GM23338 (cell line): ENCODE results near the gene NCF2. TPM values are rescaled to one million over a fixed set of nuclear protein-coding genes. Genes with fewer than 3 reads are reported as not detected.

Source experiments
- ATAC-seq: fragments of 200-7000 bp; cut with Tn5 transposase; 3 replicates; pipeline ENCODE4 v1.9.1; 2020
- DNase-seq: peaks from one replicate; pipeline ENCODE4 v3.0.0-alpha.2; 2015; ENCODE audit warnings: low spot score
- H2AFZ ChIP-seq: fragments of 200-600 bp; sonication (generic); 2 replicates; pipeline ENCODE4 v1.8.0; 2016; ENCODE audit warnings: antibody characterized with exemption, mild to moderate bottlenecking, moderate library complexity
- H3F3A ChIP-seq: fragments of 200-600 bp; sonication (generic); replicated peaks from 2 replicates; pipeline ENCODE4 v1.8.0; 2017; ENCODE audit warnings: antibody characterized with exemption, mixed run types, low read depth
- H3K27ac ChIP-seq: fragments of 200-600 bp; sonication (generic); 2 replicates; pipeline ENCODE4 v1.6.1; 2016; ENCODE audit warnings: low read depth
- H3K27me3 ChIP-seq: fragments of 200-600 bp; sonication (generic); 2 replicates; pipeline ENCODE4 v1.8.0; 2016; ENCODE audit warnings: mild to moderate bottlenecking, mixed run types, moderate library complexity; ENCODE audit not compliant: insufficient read depth
- H3K36me3 ChIP-seq: fragments of 200-600 bp; sonication (generic); 2 replicates; pipeline ENCODE4 v1.8.0; 2016; ENCODE audit warnings: mild to moderate bottlenecking; ENCODE audit not compliant: insufficient read depth
- H3K4me1 ChIP-seq: fragments of 200-600 bp; sonication (generic); 2 replicates; pipeline ENCODE4 v1.8.0; 2016; ENCODE audit warnings: mild to moderate bottlenecking, moderate library complexity; ENCODE audit not compliant: insufficient read depth
- H3K4me2 ChIP-seq: fragments of 200-600 bp; sonication (generic); 2 replicates; pipeline ENCODE4 v1.7.1; 2017; ENCODE audit warnings: mixed run types
- H3K4me3 ChIP-seq: fragments of 200-600 bp; sonication (generic); 2 replicates; pipeline ENCODE4 v1.6.1; 2016; ENCODE audit warnings: mixed run types
- H3K79me2 ChIP-seq: fragments of 200-600 bp; sonication (generic); replicated peaks from 2 replicates; pipeline ENCODE4 v1.8.0; 2017; ENCODE audit warnings: mild to moderate bottlenecking; ENCODE audit not compliant: insufficient read depth
- H3K9me2 ChIP-seq: fragments of 200-600 bp; sonication (generic); 2 replicates; pipeline ENCODE4 v1.8.0; 2017; ENCODE audit not compliant: insufficient read depth
- H4K20me1 ChIP-seq: fragments of 200-600 bp; sonication (generic); replicated peaks from 2 replicates; pipeline ENCODE4 v1.8.0; 2017; ENCODE audit warnings: mild to moderate bottlenecking; ENCODE audit not compliant: insufficient read depth
- H3K27ac Mint-ChIP-seq: 2 replicates; pipeline ENCODE4 v1.8.0; 2020; ENCODE audit warnings: inconsistent platforms, mild to moderate bottlenecking, moderate library complexity, mixed read lengths
- H3K27me3 Mint-ChIP-seq: 3 replicates; pipeline ENCODE4 v1.8.0; 2022; ENCODE audit warnings: low read depth, mild to moderate bottlenecking, moderate library complexity, mixed read lengths, inconsistent platforms; ENCODE audit not compliant: insufficient read depth, poor library complexity
- H3K36me3 Mint-ChIP-seq: 3 replicates; pipeline ENCODE4 v1.8.0; 2021; ENCODE audit warnings: low read depth, mild to moderate bottlenecking, inconsistent platforms, moderate library complexity, mixed read lengths
- H3K4me1 Mint-ChIP-seq: 3 replicates; pipeline ENCODE4 v1.8.0; 2020; ENCODE audit warnings: mild to moderate bottlenecking, inconsistent platforms, mixed read lengths
- H3K4me3 Mint-ChIP-seq: 3 replicates; pipeline ENCODE4 v1.8.0; 2021; ENCODE audit warnings: moderate library complexity, mild to moderate bottlenecking, inconsistent platforms, mixed read lengths
- H3K9me3 Mint-ChIP-seq: 3 replicates; pipeline ENCODE4 v1.8.0; 2020; ENCODE audit warnings: moderate library complexity, mild to moderate bottlenecking, inconsistent platforms, mixed read lengths
- CREB1 ChIP-seq: fragments of 250-450 bp; sonication (Bioruptor Pico); IDR thresholded peaks from 2 replicates; pipeline ENCODE4 v1.5.0; 2020; ENCODE audit warnings: low read depth, mild to moderate bottlenecking, moderate library complexity
- CTCF ChIP-seq, 2 experiments: fragments of 200-600 bp in 1 of 2; sonication (generic) in 1 of 2; conservative IDR thresholded peaks; 2 replicates each; pipeline versions ENCODE4 v1.5.1 to v1.6.1; 2016 to 2017; ENCODE audit warnings: antibody characterized with exemption in 2 of 2, low read depth in 2 of 2, mild to moderate bottlenecking in 2 of 2, moderate library complexity in 1 of 2
- EZH2 ChIP-seq: fragments of 200-600 bp; sonication (generic); IDR thresholded peaks from one replicate; pipeline ENCODE4 v1.8.0; 2017; ENCODE audit warnings: antibody characterized with exemption, mild to moderate bottlenecking, low read depth; ENCODE audit not compliant: unreplicated experiment
- EZH2phosphoT487 ChIP-seq: fragments of 200-600 bp; sonication (generic); IDR thresholded peaks from one replicate; pipeline ENCODE4 v1.8.1; 2018; ENCODE audit warnings: antibody characterized with exemption; ENCODE audit not compliant: unreplicated experiment
- JUNB ChIP-seq: IDR thresholded peaks from one replicate; pipeline ENCODE4 v1.6.1; 2016; ENCODE audit warnings: antibody characterized with exemption; ENCODE audit not compliant: unreplicated experiment
- POLR2AphosphoS5 ChIP-seq: IDR thresholded peaks from 2 replicates; pipeline ENCODE4 v1.6.1; 2016; ENCODE audit warnings: antibody characterized with exemption, low read depth
- REST ChIP-seq: IDR thresholded peaks from one replicate; pipeline ENCODE4 v1.6.1; 2018; ENCODE audit warnings: antibody characterized with exemption; ENCODE audit not compliant: unreplicated experiment
- STAT1 ChIP-seq: IDR thresholded peaks from one replicate; pipeline ENCODE4 v1.6.1; 2016; ENCODE audit warnings: antibody characterized with exemption; ENCODE audit not compliant: unreplicated experiment
- ZNF114 ChIP-seq: fragments of 250-450 bp; sonication (Bioruptor Pico); IDR thresholded peaks from 2 replicates; pipeline ENCODE4 v1.5.0; 2020; ENCODE audit warnings: mild to moderate bottlenecking, moderate library complexity
- ZNF331 ChIP-seq: fragments of 250-450 bp; sonication (Bioruptor Pico); IDR thresholded peaks from 2 replicates; pipeline ENCODE4 v1.5.0; 2020; ENCODE audit warnings: low read depth, mild to moderate bottlenecking, moderate library complexity
- ZNF462 ChIP-seq: fragments of 250-450 bp; sonication (Bioruptor Pico); IDR thresholded peaks from 2 replicates; pipeline ENCODE4 v1.5.0; 2020; ENCODE audit warnings: mild to moderate bottlenecking, moderate library complexity
- polyA plus RNA-seq: library from polyadenylated mRNA; unstranded; fragments of >200 nt; fragmentation: Nextera tagmentation; extraction: Ambion mirVana; gene quantifications from 2 replicates; pipeline ENCODE4 v1.2.1, GENCODE V29; 2016
- total RNA-seq: library from RNA; depleted of rRNA; stranded (reverse); fragments of >200 nt; shearing (Covaris generic); gene quantifications from 2 replicates; pipeline ENCODE4 v1.2.3, GENCODE V29; 2014
- TF ChIP-seq, protein P1 (sequence below): IDR thresholded peaks from 2 replicates; pipeline ENCODE4 v1.6.1; 2016; ENCODE audit warnings: antibody characterized with exemption

NCF2 gene
- total and polyA plus RNA-seq, 2 experiments from 2014 or later, result not detected

DNA sequence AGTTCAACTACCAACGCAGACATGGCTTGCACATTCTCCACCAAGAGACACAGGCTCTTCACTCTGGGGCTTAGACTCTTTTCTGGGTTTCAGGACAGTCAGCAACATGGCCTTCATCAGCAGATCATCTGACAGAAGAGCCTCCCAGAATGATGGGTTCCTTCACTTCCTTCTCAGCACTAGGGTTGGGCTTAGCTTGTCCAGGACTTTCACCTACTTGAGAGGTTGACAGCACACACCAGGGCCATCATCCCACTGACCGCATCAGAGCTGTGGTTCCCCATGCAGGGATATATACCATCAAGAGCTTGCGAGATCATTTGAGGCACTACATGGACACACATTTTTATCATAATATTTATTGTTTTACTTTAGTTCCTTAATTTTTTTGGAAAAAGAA lies 10.4 kb upstream of the NCF2 start:
- Histone ChIP-seq H3K4me1 (no peaks in the 10 kb centered on the region), H3K4me3 (no peak overlapping the region), H3K9me2 (0 out of 2 replicates have a peak, but pooled peaks cover 8% of the 10 kb centered on the region), H3K27me3 (no peaks in the 10 kb centered on the region), H3K79me2 (no peaks in the 10 kb centered on the region), H2AFZ (no peak overlapping the region), H3K4me2 (no peak overlapping the region), H3K27ac (no peak overlapping the region), H3F3A (no peaks in the 10 kb centered on the region), H4K20me1 (no peaks in the 10 kb centered on the region), H3K36me3 (no peaks in the 10 kb centered on the region)
- TF ChIP-seq JUNB (no peak), POLR2AphosphoS5 (no peak), ZNF114 (CRISPR knock-in tag) (no peak), CTCF (conservative IDR thresholded peaks at IDR 0.05; ENCODE audit: low read depth in 2 of 2) (no peak), ZNF331 (CRISPR knock-in tag) (no peak), ZNF462 (CRISPR knock-in tag) (no peak), CREB1 (no peak), STAT1 (no peak), EZH2phosphoT487 (no peak), REST (no peak), EZH2 (no peak)
- TF ChIP-seq, protein P1, sequence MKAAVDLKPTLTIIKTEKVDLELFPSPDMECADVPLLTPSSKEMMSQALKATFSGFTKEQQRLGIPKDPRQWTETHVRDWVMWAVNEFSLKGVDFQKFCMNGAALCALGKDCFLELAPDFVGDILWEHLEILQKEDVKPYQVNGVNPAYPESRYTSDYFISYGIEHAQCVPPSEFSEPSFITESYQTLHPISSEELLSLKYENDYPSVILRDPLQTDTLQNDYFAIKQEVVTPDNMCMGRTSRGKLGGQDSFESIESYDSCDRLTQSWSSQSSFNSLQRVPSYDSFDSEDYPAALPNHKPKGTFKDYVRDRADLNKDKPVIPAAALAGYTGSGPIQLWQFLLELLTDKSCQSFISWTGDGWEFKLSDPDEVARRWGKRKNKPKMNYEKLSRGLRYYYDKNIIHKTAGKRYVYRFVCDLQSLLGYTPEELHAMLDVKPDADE, result no peak
- Mint-ChIP-seq H3K4me1 (no peaks in the 10 kb centered on the region), H3K27me3 (peaks cover 4% of the 10 kb centered on the region), H3K27ac (no peak overlapping the region), H3K36me3 (no peaks in the 10 kb centered on the region), H3K9me3 (no peaks in the 10 kb centered on the region; the same call in 2 of the 3 replicates), H3K4me3 (no peak overlapping the region)
- DNase-seq (no peak), ATAC-seq (no peak)
